GM18517 (cell line): ENCODE data around the gene FXYD1.

ENCODE experiments used
- ATAC-seq: cut with Tn5 transposase; IDR thresholded peaks from one replicate; pipeline ENCODE4 v1.9.1; 2021; ENCODE audit warnings: mild to moderate bottlenecking, moderate library complexity; ENCODE audit not compliant: unreplicated experiment

The FXYD1 gene

GRCh38 chr19:35106898-35107541 is 31.6 kb upstream of the FXYD1 start:
- ATAC-seq, result no peak

- ATAC-seq, result no peak
Observed at GRCh38 chr19:35107545-35107944, 31.1 kb upstream of the FXYD1 start.

- no peak for ATAC-seq
Observed at GRCh38 chr19:35108730-35109129, 29.9 kb upstream of the FXYD1 start.

- ATAC-seq, result no peak
Observed at GRCh38 chr19:35109395-35110112, 29.1 kb upstream of the FXYD1 start.

- ATAC-seq, result no peak
Observed at GRCh38 chr19:35110974-35111373, 27.6 kb upstream of the FXYD1 start.

GRCh38 chr19:35112995-35113688 is 25.5 kb upstream of the FXYD1 start:
- ATAC-seq, result no peak

- no peak for ATAC-seq
Observed at GRCh38 chr19:35114353-35115176, 24.1 kb upstream of the FXYD1 start.

- no peak for ATAC-seq
Observed at GRCh38 chr19:35115177-35115951, 23.3 kb upstream of the FXYD1 start, which contains the start of gene FXYD3. TSS of gene FXYD3 (plus strand) at chr19:35115823. CDS start at chr19:35119377, 3,554 bp downstream.

- no peak for ATAC-seq
Observed at GRCh38 chr19:35116072-35116801, 22.4 kb upstream of the FXYD1 start.

GRCh38 chr19:35117116-35117515 is 21.5 kb upstream of the FXYD1 start:
- ATAC-seq, result no peak

GRCh38 chr19:35117799-35118198 is 20.8 kb upstream of the FXYD1 start:
- no peak for ATAC-seq

GRCh38 chr19:35118268-35119020 is 20.2 kb upstream of the FXYD1 start:
- no peak for ATAC-seq

- no peak for ATAC-seq
Observed at GRCh38 chr19:35119091-35119490, 19.5 kb upstream of the FXYD1 start.

- ATAC-seq, result no peak
Observed at GRCh38 chr19:35119578-35120155, 19.0 kb upstream of the FXYD1 start.

GRCh38 chr19:35120492-35120891 is 18.1 kb upstream of the FXYD1 start:
- no peak for ATAC-seq

- ATAC-seq, result no peak
Observed at GRCh38 chr19:35120898-35121297, 17.7 kb upstream of the FXYD1 start.

GRCh38 chr19:35122687-35123551 is 15.7 kb upstream of the FXYD1 start:
- no peak for ATAC-seq

GRCh38 chr19:35123573-35123972 is 15.1 kb upstream of the FXYD1 start:
- no peak for ATAC-seq
